CD4-positive, alpha-beta T cell treated with Interleukin-4 for 4 hours (primary cell): Measurements from ENCODE around the gene RIMS4.

Experiments used
- DNase-seq: peaks from one replicate; pipeline ENCODE4 v3.0.0-alpha.2; 2020

Gene RIMS4

GRCh38 chr20:44715499-44716308, 94.6 kb downstream of the RIMS4 start:
- DNase-seq: no peak

DNA sequence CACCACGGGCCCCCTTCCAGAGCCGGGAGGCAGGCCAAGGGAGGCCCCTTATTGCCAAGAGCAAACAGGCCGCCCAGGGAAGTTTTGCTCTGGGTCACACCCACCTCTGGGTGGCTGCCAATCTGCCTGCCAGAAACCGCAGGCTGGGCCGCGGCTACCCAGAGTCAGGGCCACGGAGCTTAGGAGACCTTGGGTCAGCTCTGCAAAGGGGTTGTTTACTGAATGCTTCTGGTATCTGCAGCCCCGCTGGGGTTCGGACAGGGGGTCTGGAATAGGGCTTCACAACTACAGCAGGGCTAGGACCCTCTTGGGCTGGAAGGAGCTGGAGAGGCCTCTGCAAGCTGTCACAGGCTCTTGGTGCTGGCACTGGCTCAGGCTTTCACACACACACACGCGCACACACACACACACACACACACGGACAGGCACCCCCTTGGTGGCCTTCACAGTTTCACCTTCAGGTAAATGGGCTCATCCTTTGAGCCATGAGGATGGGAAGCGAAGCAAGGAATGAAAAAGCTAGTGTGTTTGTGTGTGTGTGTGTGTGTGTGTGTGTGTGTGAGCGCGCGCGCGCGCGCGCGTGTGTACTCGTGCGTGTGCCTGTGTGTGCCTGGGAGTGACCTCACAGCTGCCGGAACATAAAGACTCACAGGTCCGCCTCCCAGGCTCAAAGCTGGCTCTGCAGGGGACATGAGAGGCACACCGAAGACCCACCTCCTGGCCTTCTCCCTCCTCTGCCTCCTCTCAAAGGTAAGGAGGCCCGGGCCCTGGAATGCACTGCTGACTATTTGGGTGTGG, 95.4 kb downstream of the RIMS4 start, which contains the start of gene CCN5:
Gene CCN5, plus strand, starts transcription at position 669 of the 798 bp plus-strand sequence. Its CDS starts 22 bp downstream, at position 691.
- DNase-seq: no peak

- DNase-seq: no peak
Measured at GRCh38 chr20:44714102-44714700, 96.1 kb downstream of the RIMS4 start.

- no peak for DNase-seq
Measured at GRCh38 chr20:44711237-44711636, 99.1 kb downstream of the RIMS4 start.

GRCh38 chr20:44709797-44710196, 100.5 kb downstream of the RIMS4 start:
- no peak for DNase-seq

DNA sequence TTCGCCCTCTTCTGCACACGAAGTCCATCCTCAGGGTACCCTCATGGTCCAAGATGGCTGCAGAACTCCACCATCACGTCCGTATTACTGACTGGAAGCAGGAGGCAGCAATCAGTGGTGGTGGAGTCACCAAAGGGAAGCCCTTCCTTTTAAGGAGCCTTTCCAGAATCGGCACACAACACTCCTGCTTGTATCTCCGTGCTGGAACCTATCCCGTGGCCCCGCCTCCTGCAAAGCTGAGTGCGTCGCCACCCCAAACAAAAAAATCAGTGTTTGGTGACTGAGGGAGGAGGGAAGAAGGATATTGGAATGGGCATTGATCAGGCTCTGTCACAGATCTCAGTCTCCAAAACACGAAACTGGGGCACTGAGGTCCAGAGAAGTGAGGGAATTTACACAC, 101.0 kb downstream of the RIMS4 start:
- DNase-seq: no peak

DNA sequence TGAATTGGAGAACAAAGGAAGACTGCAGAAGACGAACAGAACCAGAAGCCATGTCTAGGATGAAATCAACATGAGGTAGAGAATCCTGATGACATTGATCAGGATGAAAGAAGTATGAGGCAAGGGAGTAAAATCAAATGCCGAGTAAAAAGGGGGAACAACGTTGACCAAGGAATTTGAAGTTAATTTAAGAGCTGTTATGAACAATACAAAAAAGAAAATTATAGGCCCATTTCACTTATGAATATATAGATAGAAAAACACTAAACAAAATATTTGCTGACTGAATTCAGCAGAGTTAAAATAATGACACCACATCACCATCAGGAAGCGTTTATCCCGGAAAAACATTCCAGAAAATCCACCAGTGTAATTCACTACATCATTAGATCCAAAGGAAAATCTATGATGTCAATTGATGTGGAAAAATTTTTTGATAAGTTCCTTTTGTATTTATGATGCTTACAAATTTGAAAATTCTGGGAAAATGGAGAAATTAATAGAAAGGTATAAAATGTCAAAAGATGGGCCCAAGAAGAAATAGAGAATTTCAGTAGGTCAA, 103.2 kb downstream of the RIMS4 start:
- no peak for DNase-seq

DNA sequence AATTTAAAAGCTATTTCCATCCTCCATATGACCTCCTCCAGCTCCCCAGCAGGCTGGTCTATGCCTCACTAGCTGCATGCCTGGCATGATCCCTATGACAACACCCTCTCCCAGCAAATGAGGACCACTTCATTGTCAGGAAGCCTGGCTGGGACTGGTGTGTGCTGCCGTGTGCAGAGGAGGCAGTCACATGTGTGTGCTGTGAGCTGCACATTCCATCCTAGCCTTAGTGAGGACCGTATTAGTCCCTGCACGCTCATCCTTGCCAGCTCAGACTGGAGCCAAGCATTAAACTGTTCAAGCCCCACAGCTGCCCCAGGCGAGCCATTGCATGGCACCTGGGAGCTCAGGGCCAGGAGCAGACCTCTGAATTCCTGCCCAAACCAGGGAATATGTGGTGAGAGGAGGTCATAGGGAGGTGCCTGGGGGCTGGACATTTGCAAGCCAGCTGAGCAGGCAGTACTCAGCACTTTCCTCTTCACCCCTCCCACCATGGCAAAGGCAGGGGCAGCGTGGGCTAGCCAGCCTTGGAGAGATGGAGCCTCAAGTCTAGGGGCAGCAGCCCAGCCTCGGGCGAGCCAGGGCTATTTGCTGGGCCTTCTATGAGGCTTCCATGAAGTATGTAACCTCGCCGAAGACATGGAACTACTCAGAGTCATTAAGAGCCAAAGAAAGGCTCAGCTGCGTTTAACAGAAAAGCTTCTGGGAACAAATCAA, 103.9 kb downstream of the RIMS4 start:
- DNase-seq: no peak

DNA sequence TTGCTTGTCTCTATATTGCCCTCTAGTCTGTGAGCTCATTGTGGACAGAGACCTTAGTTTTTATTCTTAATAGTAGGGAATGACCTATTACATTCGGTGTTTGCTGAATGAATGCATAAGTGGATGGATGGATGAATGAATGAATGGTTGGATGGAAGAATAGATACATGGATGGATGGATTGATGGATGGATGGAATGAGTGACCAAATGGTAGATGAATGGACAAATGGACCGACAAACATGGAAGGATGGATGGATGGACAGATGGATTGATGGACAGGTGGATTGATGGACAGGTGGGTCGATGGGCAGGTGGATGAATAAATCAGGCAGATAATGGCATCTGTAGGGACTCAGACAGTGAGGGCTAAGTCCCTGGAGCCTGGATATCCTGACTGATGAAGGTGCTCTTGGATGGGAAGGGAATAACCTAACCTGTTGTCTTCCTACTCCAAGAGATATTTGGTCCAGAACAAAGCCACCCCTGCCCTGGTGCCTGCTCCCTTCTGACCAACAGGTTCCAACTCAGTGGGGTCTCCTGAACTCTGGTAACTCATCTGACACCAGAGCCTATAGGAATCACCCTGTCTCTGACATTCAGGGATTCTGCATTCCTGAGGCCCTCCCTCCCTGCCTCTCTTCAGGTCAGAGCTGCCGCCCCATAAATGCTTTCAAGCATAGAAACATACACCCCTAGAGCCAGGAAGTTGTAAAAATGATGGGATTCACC, 104.8 kb downstream of the RIMS4 start:
- no peak for DNase-seq

- no peak for DNase-seq
Measured at GRCh38 chr20:44704551-44704971, 105.8 kb downstream of the RIMS4 start.

GRCh38 chr20:44703956-44704488, 106.3 kb downstream of the RIMS4 start:
- no peak for DNase-seq

DNA sequence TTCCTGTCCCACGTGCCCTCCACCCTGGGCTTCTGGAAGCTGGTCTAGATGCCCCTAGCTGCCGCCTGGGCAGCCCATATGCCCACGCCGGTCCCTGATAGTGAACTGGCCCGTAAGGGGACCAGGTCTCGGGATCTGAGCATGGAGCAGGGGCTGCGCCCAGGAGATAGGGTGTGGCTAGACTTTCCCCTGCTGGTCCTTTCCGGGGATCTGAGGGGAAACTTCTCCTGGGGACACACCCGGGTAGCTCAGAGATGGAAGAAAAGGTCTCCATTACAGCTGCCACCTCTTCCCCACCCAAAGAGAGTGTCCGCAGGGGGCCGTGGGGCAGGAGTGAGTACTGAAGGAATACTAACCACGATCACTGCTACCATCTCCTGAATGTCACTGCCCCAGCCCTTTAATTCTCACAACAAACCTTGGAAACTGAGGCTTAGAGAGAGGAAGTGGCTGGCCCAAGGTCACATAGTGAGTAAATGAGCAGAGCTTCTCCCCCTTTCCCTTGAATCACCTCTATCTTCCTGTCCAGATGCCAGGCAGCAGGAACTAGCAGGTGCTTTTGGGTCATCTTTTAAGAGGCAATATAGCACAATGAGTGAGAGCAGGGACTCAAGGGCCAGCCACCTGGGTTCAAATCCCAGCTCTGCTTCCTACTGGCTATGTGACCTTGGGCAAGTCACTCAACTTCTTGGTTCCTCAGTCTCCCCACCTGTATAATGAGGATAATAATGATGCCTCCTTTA, 107.0 kb downstream of the RIMS4 start:
- no peak for DNase-seq

DNA sequence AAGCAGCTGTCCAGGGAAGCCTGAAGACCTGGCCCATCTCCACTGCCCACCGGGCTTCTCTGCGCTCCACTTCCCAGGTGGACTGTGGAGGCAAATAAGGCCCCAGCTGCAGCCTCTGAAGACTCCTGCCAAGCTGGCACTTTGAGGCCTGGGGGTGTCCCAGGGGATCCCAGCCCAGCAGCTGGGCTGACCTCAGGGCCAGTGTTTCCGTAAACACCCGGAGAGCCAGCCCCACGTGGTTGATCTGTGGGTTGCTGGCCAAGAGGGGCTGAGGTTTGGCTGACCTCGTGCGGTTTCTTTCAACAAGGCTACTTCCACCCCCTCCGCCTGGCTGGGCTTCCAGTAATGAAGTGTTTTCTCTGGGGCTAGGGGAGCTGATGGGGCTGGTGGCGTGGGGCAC, 107.6 kb downstream of the RIMS4 start:
- no peak for DNase-seq

DNA sequence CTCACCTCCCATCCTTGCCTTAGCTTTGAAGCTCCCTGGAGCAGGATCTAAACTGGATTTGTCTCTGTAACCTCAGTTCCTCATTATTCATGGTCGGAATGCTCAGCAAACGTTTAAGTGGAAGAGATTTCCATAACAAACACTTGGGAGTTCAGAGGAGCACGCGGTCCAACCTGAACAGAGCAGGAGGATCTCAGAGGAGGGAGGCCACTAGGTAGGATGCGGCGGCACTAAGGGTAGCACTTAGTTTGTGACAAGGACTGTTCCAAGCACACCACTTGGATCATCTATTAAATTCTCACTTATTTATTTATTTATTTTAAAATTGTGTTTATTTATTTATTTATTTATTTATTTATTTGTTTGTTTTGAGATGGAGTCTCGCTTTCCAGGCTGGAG, 108.5 kb downstream of the RIMS4 start:
- DNase-seq: no peak
